Stimulated activated CD4-positive, alpha-beta T cell treated with anti-CD3 and anti-CD28 coated beads, Interleukin-2, amount 100 ng/mL, for 48 hours (primary cell): ENCODE data around the gene BDNF.
"Not testable (repeated sequence)": the region's sequence is repeated elsewhere in the genome, so short reads cannot be mapped to it uniquely, and the experiment has no call there.

Experiments
- DNase-seq, 2 donors: peaks; one replicate each; pipeline ENCODE4 v3.0.0-alpha.2; 2020

Gene BDNF

DNA sequence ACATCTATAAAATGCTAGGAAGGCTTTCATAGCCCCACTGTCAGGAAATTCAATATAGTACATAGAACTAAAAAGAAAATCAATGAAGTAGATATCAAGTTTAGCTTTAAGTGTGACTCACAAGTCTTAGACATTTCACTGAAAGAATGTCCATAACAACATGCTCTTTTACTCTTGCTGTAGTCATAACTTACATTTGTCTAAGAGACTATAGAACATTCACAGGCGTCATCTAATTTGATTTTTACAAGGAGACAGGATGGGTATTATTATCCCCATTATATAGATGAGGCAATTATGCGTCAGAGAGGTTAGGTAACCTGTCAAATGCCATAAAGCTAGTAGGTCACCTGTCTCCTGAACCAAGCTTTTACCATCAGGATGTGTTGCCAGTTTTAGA, 36.9 kb downstream of the BDNF start:
- DNase-seq: no peak

DNA sequence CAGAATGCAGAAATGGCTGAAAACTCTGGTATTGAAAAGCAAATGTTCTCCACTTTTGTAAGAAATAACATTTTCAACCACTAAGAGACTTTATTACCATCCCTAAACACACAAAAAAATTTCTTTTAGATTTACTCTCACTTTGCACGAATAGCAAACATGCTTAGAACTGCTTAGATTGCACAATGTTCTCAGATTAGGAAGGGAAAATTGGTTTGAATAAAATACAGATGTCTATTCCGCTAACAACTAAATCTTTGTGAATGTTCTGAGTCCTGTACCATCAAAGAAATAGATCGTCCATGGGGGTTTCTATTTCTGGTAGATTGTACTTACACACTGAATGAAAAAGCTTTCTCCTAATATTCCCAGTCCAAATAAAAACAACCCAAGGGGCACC, 40.1 kb downstream of the BDNF start:
- DNase-seq: no peak

DNA sequence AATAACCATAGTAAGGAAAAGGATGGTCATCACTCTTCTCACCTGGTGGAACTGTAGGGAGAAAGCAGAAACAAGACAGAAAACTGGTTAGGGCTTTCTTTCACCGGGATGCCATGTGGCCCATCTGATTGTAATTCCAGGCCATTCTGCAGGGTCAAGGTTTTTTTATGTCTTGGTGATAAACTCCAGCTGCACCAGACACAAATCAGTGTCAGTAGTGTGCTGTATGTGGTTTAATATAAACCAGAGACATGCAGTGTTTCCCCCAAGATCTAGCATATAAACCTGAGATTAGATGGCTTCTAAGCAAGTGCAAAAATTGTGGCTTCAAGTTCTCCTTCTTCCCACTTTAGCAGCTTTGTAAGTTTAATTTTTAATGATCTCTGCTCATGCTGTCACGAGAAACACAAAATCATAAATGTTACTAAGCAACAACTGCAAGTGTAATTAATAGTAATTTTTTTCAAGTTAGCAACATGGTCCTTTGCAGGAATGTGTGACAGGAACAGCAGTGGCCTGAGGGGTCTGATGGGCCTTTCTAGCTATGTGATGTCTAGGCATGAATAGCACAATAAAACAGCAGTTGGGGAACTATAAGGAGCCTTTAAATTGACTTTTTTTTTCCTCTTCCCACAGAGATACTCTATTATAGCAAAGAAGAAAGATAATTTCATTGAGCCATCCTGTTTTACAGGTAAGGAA, 41.6 kb downstream of the BDNF start:
- no peak for DNase-seq

DNA sequence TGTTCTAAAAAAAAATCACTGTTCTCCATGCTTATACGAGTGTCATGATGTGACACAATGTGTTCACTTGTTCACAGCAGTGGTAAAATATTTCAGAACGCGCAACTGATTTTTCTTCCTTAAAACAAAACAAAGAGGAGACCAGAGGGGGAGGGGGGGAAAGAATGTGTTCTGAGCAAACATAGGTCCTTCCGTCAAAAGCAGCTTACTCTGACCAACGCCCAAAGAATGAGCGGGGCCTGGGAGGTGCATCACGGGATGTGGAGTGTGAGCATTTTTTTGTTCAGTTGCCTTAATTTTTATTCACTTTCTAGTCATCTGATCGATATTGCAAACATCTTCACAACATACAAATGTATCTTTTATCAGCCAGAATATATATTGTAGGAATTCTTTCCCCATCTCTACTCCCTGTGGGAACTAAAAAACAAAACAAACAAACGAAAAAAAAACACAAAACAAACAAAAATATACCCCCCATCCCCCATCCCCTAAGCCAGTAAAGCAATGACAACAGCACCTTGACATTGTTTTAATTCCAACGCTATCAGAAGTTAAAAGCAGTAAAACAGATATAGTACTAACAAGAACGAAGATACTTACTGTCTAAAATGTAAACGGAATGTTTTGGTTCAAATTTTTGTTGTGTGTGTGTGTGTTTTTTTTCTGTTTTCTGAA, 43.3 kb downstream of the BDNF start:
- DNase-seq: no peak

DNA sequence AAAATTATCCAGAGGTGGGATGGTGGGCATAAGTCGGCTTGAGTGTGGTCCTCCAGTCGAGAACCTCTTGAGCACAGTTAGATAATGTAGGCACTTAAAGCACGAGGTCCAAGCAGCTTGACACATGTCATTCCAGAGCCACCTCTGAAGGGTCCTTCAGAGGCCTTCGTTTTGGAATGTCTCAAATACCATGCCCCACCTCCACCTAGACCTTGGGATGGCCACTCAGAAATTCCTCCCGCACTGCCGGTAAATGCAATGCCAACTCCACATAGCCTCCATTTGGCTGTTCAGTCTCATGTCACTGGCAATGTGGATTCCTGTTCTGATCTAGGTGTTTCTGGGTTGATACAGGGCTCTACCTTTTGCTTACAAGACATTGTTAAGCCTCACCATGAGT, 43.9 kb downstream of the BDNF start:
- DNase-seq: no peak

DNA sequence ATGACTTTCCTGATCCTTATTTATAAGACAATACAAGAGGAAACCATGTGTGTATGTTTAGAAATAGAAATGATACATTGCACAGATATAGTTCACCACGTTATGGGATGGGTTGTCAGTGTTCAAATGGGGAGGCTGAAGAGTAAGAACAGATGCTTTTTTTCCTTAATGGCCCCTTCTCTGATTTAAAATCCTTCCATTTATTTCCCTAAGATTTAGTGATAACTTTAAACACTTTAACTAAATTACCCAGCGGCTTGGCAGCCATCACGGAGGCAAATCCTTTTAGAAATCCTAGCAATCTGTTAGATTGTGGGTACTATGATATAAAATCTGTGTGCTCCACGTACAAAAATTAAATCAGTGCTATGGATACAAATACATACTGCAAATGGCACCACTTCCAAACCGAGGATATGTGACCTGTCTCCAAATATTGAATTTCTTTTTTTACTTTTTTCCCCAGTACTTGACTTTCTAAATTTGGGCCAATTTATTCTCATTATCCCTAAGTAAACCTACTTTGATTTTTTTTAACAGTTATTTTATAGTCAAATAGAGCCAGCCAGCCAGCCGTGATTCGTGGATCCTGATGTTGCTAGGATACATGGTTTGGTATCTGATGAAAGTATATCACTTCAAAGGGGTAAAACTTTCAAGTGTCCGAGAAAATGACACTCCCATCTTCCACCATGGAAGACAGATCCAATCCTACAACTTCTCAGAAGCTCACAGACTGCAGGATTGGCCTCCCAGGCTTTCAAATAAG, 46.1 kb downstream of the BDNF start:
- DNase-seq: no peak

DNA sequence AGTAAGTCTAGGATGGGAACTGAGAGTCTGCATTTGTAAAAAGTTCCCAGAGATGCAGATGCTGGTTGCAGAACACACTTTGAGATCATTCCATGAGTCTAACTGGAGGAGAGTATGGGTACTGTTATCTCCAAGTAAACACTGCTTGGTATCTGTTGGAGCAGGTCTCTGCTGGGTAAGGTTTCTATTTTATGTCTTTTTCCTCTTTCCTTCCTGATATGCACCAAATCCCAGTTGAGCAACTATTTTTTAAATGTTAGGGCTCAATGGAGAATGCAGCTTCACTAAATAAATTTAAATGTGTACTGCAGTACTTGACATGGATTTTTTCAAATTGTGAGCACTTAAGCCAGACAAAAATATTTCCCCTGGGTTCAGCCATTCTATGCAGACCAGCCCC, 48.5 kb downstream of the BDNF start:
- DNase-seq: no peak

DNA sequence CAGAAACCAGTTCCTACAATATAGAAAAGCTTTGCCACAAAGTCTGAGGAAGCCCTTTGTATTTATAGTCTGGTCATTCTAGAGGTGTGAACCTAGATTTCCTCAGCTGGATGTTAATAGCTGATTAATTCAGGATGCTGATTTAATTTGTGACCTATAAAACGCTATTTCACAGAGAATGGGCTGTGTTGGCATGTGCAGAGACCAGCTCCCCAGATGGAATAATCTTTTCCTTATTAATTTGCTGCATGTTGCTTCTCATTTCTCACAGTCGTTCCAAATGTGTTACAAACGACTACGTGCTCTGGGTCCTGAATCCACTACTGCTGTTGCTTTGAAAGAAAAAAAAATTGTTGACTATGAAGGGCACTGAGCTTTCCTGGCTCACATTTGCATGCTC, 49.3 kb downstream of the BDNF start:
- DNase-seq: no peak

DNA sequence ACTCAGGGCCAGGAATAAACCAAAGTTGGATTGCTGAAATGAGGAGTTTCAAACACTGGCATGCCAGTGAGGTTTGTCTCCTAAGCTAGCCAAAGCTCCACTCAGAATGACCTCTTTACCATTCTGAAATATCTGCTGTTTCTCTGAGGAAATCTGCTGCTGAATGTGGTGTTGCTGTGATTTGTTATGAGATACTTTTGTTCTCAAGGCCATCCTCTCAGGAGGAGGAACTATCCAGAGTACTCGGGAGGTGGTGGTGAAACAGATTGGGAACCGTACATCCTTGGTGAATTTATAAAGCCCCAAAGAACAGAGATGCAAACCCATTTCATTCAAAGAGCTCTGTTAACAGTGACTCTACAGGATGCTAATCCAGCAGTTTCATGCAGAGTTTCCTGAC, 50.5 kb downstream of the BDNF start:
- no peak for DNase-seq

DNA sequence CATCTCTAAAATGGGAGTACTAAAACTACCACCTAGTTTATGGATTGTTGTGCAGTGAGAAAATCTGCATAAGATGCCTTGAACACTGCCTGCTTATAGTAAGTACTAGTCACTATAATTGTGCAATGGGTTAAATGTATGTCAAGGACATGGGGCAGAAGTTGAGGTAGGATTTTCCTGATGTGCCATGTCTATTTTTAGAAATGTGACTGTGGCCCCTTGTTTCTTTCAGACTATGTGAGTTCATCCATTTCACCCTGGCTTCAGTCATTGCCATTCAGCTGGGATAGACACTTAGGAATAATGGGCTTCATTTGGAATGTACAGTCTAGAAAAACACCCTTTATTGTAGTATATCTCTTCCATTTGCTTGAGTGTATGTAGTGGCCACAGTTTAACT, 51.4 kb downstream of the BDNF start:
- no peak for DNase-seq

DNA sequence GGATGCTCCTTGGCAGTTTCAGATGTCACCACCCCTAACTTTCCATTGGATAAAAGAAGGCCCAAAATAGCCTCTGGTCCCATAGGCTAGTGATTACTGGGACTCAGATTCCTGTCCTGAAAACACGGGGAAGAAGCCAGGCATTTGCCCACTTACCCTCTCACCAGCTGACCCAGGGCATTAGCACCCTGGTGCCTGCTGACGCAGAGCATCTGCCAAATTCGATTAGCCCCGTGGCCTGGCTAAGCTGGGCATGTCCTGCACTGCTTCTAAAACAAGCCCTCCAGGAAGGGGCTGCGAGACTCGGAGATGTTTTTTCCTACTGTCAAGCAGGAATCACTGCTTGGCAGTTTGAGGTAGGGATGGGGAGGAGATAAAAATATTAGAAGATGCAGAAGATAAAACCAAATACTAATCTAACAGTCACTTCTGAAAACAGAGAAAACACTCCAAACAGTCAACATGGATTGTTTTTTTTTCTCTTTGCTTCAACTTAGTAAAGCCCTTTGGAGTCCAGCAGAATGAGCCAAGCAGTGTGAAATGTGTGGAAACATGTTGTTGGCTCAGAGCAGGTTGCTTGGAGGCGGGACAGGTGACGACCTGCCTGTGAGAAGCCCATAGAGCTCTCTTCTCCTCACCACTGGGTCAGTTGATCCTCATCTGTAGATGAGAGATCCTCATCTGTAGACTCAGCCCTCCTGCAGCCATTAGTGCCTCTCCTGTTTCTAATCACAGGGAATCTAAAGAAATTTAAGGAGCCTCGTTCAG, 54.0 kb downstream of the BDNF start:
- DNase-seq: no peak

DNA sequence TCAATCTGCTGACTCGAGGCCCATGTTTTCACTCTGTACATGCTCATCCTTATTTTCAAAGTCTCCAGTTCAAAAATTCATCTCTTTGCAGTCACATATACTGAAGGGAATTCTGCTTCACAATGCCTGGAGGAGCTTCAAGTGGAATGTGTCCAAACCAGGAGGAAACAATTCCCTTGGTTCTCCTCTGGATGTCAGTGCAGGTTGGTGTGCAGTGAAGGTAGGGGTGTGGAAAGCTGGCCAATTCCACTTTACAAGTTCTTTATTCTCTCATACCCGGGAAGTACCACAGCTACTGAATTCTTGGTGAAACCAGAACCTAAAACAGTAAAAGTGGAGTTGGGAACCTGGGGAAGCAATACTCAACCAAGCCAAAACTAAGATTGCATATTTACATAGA, 57.3 kb downstream of the BDNF start:
- DNase-seq: no peak

DNA sequence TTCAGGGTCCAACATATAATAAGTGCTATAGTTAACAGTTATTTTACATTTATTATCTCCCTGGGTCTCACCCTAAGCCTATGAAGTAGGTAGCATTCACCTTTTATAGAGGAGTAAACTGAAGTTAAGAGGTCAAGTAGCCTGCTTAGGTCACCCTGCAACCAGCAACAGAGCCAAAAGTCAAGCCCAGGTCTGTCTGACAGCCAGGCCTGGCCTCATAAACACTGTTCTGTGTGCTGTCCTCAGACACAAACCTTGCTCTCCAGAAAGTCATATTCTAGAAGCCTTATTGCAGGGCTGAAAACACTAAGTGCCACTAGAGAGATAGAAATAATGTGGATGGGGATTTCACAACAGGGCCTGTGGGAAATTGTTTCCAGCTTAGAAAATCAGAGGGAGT, 59.3 kb downstream of the BDNF start:
- no peak for DNase-seq

DNA sequence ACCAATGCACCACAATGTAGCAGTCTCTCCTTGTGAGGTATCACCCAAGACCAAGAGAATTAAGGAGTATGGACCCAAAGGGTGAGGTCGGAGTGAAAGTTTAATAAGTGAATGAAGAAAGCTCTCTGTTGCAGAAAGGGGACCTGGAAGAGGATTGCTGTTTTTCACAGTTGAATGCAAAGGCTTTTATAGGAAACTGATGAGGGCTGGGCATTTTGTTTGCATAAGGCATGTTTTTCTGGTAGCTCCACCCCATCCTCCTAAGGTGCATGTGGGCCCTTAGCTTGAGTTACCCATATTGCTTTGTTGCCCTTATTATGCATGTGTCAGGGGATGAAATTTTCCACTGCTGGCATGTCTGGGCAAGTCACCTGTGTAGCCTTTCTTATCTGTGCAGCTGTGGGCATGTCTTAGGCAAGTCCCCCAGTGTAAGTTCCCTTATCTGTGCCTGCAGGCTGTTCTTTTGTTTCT, 64.7 kb downstream of the BDNF start:
- no peak for DNase-seq

DNA sequence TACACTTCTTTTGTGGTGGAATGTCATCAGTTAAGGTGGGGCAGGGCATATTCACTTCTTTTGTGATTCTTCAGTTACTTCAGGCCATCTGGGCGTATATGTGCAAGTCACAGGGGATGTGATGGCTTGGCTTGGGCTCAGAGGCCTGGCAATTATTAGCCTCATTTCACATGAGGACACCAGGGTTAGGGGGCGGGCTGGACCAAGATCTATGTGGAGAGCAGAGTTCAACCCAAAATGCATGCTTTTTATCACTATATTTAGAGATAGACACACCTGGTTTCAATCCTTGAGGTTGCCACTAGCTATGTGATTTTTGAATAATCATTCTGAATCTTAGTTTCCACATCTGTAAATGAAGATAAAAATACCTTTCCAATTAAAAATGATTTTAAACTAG, 65.5 kb downstream of the BDNF start:
- not testable (repeated sequence) for DNase-seq

DNA sequence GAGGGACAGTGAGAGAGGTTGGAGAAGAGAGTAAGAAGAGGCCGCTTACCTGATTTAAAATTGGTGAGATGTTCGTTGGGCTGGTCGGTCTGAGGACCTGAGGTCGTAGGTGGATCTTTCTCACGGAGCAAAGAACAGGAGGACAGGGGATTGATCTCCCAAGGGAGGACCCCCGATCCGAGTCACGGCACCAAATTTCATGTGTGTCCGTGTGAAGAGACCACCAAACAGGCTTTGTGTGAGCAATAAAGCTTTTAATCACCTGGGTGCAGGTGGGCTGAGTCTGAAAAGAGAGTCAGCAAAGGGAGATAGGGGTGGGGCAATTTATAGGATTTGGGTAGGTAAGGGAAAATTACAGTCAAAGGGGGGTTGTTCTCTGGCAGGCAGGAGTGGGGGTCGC, 66.0 kb downstream of the BDNF start:
- not testable (repeated sequence) for DNase-seq

DNA sequence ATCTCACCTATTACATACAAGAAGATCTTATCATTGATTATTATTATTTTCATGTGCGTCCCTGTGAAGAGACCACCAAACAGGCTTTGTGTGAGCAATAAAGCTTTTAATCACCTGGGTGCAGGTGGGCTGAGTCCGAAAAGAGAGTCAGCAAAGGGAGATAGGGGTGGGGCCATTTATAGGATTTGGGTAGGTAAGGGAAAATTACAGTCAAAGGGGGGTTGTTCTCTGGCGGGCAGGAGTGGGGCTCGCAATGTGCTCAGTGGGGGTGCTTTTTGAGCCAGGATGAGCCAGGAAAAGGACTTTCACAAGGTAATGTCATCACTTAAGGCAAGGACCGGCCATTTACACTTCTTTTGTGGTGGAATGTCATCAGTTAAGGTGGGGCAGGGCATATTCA, 71.2 kb downstream of the BDNF start:
- DNase-seq: not testable (repeated sequence)

DNA sequence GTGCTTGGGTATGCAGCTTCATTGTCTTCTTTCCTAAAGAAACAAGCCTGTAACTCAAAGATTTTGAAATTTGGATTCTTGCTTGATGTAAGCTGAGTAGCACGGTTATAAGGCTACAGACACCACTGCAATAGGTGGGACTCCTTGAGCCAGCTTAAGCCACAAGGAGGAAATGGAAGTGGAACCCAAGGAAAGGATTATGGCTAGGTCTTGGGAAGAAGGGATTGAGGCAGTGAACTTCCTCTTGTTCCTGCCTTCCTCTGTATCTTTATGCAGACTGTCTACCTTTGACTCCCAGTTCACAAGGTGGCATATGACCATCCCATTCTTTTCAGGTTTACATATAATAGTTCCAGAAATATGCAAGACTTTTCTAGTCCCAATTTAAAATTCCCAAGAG, 72.3 kb downstream of the BDNF start:
- no peak for DNase-seq

DNA sequence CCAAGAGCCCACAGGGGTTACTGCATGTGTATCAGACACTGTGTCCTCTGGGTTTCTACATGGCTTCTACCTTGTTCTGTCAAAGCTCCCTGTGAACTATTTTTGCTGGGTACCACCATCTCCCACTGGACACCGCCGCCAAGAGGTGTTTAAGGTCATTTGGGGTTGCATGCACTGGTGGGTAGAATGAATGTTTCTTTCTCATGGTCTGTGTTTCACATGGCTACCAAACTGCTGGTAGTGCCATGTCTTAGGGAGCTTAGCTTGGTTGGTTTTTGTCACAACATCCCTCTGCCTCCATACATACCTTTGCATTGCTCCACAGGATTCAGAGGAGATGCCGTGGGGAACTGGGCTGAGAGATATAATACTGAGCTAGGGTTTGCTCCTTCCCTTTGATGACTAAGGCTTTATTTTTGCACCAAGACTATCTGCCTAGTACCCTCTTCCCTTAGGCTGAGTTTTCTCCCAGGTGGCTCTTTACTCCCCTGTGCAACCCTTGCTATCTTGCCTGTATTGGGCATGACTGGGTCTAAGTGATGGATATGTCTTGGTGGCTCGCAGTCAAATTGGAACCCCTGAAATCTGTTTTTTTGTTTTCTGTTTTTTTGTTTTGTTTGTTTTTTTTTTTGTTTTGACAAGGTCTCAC, 73.2 kb downstream of the BDNF start:
- DNase-seq: no peak

DNA sequence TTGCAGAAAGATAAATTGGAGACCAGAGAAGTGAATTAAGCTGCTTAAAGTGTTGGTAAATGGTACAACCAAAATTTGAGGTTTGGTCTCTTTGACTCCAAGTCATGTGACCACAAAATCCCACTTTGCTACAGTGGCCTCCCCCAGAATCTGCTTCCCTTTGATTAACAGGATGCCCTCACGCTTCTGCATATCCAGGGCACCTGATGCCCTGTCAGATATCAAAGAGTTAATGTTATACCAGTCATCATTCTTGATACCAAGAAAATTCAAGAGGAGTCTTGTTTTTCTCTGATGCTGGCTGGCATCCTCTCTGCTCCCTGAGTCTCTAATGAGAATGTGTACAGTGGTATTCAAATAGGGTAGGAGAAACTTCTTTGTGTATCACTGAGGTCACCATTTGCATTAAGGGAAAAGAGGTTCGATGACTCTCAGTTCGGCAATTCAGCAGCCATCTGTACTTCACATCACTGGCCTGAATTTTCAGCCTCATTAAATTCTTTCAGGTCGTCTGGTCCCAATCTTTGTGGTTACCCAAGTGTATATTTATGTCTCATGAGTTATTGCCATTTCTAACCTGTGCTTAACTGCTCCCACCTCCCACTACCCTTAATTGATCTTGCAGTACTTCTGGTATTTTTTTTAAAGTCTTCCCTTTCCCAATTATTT, 73.9 kb downstream of the BDNF start:
- no peak for DNase-seq

DNA sequence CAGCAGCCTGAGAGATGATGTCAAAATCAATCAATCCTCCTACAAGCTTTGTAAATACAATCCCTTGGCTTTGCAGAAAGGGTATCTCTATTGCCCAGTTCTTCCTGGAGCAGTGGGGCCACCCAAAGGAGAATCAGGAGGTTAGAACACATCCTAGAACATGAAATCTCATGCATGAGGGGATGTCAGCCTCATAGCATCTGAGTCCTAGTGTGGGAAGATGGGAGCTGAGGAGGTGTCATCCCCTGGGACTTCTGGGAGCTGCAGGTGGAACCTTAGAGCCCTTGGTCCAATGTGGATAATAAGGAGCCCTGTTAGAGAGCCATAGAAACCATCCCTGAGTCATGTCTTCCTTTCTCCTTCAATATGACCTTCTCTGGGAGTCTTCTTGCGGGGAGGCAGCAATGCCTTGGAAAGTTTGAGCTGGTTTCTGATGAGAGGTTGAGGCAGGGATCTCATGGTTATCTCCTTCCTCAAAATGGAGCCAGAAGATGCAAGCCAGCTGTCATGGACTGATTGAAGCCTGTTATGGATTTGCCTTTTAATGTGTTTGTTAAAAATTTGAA, 74.8 kb downstream of the BDNF start:
- DNase-seq: no peak
